Measurements from ENCODE around the gene TYRO3.
"Not testable (repeated sequence)": the region's sequence is repeated elsewhere in the genome, so short reads cannot be mapped to it uniquely, and the experiment has no call there.

TYRO3 gene

GRCh38 chr15:41568350-41569017 lies 9.5 kb downstream of the TYRO3 start:
- no peak for TF ChIP-seq CTCF (conservative IDR thresholded peaks at IDR 0.05; ENCODE audit: low read depth, low read length)

GRCh38 chr15:41569232-41569631 lies 10.2 kb downstream of the TYRO3 start:
- H3K36me3 ChIP-seq (ENCODE audit: insufficient read depth); H3K4me1 ChIP-seq (ENCODE audit: low read depth, poor library complexity, severe bottlenecking); H3K4me3 ChIP-seq (IDR thresholded peaks at IDR 0.05; ENCODE audit: insufficient read depth, low read depth, low read length); H3K4me2 ChIP-seq; H3K27ac ChIP-seq; H3K27me3 ChIP-seq (ENCODE audit: insufficient read depth, low read depth); H3K9ac ChIP-seq; H3K79me2 ChIP-seq (ENCODE audit: insufficient read depth, low read depth); H4K20me1 ChIP-seq (ENCODE audit: insufficient read depth); H2AFZ ChIP-seq (ENCODE audit: low read depth): not testable (repeated sequence)

More at GRCh38 chr15:41568350-41569017, 9.5 kb downstream of the TYRO3 start:
- Histone ChIP-seq H3K27ac (no peak overlapping the region), H3K4me1 (ENCODE audit: low read depth, poor library complexity, severe bottlenecking) (peaks cover 8% of the 10 kb centered on the region), H3K9ac (no peak overlapping the region), H3K4me3 (IDR thresholded peaks at IDR 0.05; ENCODE audit: insufficient read depth, low read depth, low read length) (no peak overlapping the region), H2AFZ (ENCODE audit: low read depth) (no peak overlapping the region), H4K20me1 (ENCODE audit: insufficient read depth) (no peaks in the 10 kb centered on the region), H3K79me2 (ENCODE audit: insufficient read depth, low read depth) (no peaks in the 10 kb centered on the region), H3K36me3 (ENCODE audit: insufficient read depth) (no peaks in the 10 kb centered on the region), H3K4me2 (no peak overlapping the region), H3K27me3 (ENCODE audit: insufficient read depth, low read depth) (no peaks in the 10 kb centered on the region)

GRCh38 chr15:41570764-41571163 lies 11.8 kb downstream of the TYRO3 start:
- no peak for TF ChIP-seq CTCF (conservative IDR thresholded peaks at IDR 0.05; ENCODE audit: low read depth, low read length)
- Histone ChIP-seq H3K36me3 (ENCODE audit: insufficient read depth) (no peaks in the 10 kb centered on the region), H3K27ac (no peak overlapping the region), H3K27me3 (ENCODE audit: insufficient read depth, low read depth) (no peaks in the 10 kb centered on the region), H3K9ac (no peak overlapping the region), H4K20me1 (ENCODE audit: insufficient read depth) (no peaks in the 10 kb centered on the region), H3K4me2 (no peak overlapping the region), H3K4me3 (IDR thresholded peaks at IDR 0.05; ENCODE audit: insufficient read depth, low read depth, low read length) (no peak overlapping the region), H2AFZ (ENCODE audit: low read depth) (no peak overlapping the region), H3K4me1 (ENCODE audit: low read depth, poor library complexity, severe bottlenecking) (no peaks in the 10 kb centered on the region), H3K79me2 (ENCODE audit: insufficient read depth, low read depth) (no peaks in the 10 kb centered on the region)

- Histone ChIP-seq H3K4me3 (IDR thresholded peaks at IDR 0.05; ENCODE audit: insufficient read depth, low read depth, low read length) (no peak overlapping the region), H2AFZ (ENCODE audit: low read depth) (no peak overlapping the region), H3K27ac (no peak overlapping the region), H3K36me3 (ENCODE audit: insufficient read depth) (no peaks in the 10 kb centered on the region), H3K4me2 (no peak overlapping the region), H3K79me2 (ENCODE audit: insufficient read depth, low read depth) (no peaks in the 10 kb centered on the region), H3K9ac (no peak overlapping the region), H3K4me1 (ENCODE audit: low read depth, poor library complexity, severe bottlenecking) (no peaks in the 10 kb centered on the region), H3K27me3 (ENCODE audit: insufficient read depth, low read depth) (no peaks in the 10 kb centered on the region), H4K20me1 (ENCODE audit: insufficient read depth) (no peaks in the 10 kb centered on the region)
- TF ChIP-seq CTCF (conservative IDR thresholded peaks at IDR 0.05; ENCODE audit: low read depth, low read length): no peak
Observed at GRCh38 chr15:41571948-41572347, 12.9 kb downstream of the TYRO3 start.

GRCh38 chr15:41572866-41573265 lies 13.9 kb downstream of the TYRO3 start:
- Histone ChIP-seq H3K27ac (no peak overlapping the region), H3K36me3 (ENCODE audit: insufficient read depth) (no peaks in the 10 kb centered on the region), H3K4me1 (ENCODE audit: low read depth, poor library complexity, severe bottlenecking) (no peaks in the 10 kb centered on the region), H4K20me1 (ENCODE audit: insufficient read depth) (no peaks in the 10 kb centered on the region), H3K27me3 (ENCODE audit: insufficient read depth, low read depth) (no peaks in the 10 kb centered on the region), H3K4me2 (no peak overlapping the region), H2AFZ (ENCODE audit: low read depth) (no peak overlapping the region), H3K79me2 (ENCODE audit: insufficient read depth, low read depth) (no peaks in the 10 kb centered on the region), H3K4me3 (IDR thresholded peaks at IDR 0.05; ENCODE audit: insufficient read depth, low read depth, low read length) (no peak overlapping the region), H3K9ac (no peak overlapping the region)
- TF ChIP-seq CTCF (conservative IDR thresholded peaks at IDR 0.05; ENCODE audit: low read depth, low read length): no peak
